H1 (cell line): ENCODE measurements around the gene CEP250. TPM values are rescaled to one million over a fixed set of nuclear protein-coding genes. Genes with fewer than 3 reads are reported as not detected.

Source experiments
- RAD21 ChIP-seq, 2 experiments: IDR thresholded peaks in 1 of 2; conservative IDR thresholded peaks in 1 of 2; 2 replicates each; pipeline ENCODE4 v1.6.1; 2011; ENCODE audit warnings: low read depth in 2 of 2, low read length in 2 of 2, improper control_type of control experiment in 1 of 2, inconsistent platforms in 1 of 2, mild to moderate bottlenecking in 1 of 2, moderate library complexity in 1 of 2
- SAP30 ChIP-seq: fragments of 300-600 bp; sonication (generic); IDR thresholded peaks from 2 replicates; pipeline ENCODE4 v1.7.1; 2012; ENCODE audit warnings: low read length, moderate library complexity, mild to moderate bottlenecking, inconsistent platforms; ENCODE audit not compliant: insufficient read depth, insufficient replicate concordance
- TAF1 ChIP-seq: IDR thresholded peaks from 2 replicates; pipeline ENCODE4 v1.6.1; 2011; ENCODE audit warnings: mild to moderate bottlenecking, low read depth, low read length
- TBP ChIP-seq: IDR thresholded peaks from 2 replicates; pipeline ENCODE4 v1.6.1; 2011; ENCODE audit warnings: low read depth, low read length, improper control_type of control experiment
- polyA plus RNA-seq, 7 experiments: library from polyadenylated mRNA; depleted of rRNA in 3 of 7; stranded (reverse) in 5 of 7; unstranded in 2 of 7; fragments of >200 nt in 5 of 7; fragments of 200-250 nt in 2 of 7; gene quantifications; 1 replicate in 5 of 7; 2 replicates in 1 of 7; 4 replicates in 1 of 7; pipeline versions ENCODE4 v1.2.1 to v1.2.3, GENCODE V29; 2011 to 2013; ENCODE audit warnings: missing spikeins in 2 of 7, mixed read lengths in 2 of 7
- total RNA-seq: library from RNA; stranded (reverse); fragmentation: NEBNext Ultra II Directional; extraction: Animal tissue kit (Norgen Biotek cat#: 25700); gene quantifications from 2 replicates; pipeline ENCODE4 v1.2.1, GENCODE V29; 2021

The CEP250 gene
- total and polyA plus RNA-seq, 2 of the 8 experiments (the other 6 are each of a cell fraction or from before 2014, with no cell fraction given), result 2.6 to 33.7 TPM

- TF ChIP-seq TBP (no peak), RAD21 (IDR thresholded peaks at IDR 0.05 in 1 of 2, conservative IDR thresholded peaks at IDR 0.05 in 1 of 2; ENCODE audit: low read depth in 2 of 2, low read length in 2 of 2) (no peak), SAP30 (no peak), TAF1 (no peak)
Observed at GRCh38 chr20:35542990-35543389, 87.6 kb downstream of the CEP250 start (continued).
